ENCODE results near the gene SLC25A21. TPM values are rescaled to one million over a fixed set of nuclear protein-coding genes. Genes with fewer than 3 reads are reported as not detected.
"Not testable (repeated sequence)": the region's sequence is repeated elsewhere in the genome, so short reads cannot be mapped to it uniquely, and the experiment has no call there.

Gene SLC25A21
- total RNA-seq, 4 donors from 2014 or later = 0.39 to 3.3 (median 1.2) TPM

DNA sequence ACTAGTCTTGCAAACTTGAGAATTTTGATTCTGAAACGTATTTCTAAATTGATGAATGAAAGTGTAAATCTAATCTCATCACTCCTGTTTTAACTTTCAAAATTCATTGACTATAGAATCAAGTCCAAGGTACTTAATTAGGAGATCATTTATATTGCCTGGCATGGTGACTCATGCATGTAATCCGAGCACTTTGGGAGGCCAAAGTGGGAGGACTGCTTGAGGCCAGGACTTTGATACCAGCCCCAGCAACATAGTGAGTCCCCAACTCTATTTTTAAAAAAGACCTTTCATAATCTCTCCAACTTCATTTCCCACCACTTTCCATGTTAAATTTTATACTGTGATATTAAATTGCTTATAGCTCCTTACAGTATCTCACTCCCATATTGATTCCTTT is 22.3 kb upstream of the SLC25A21 start:
- intact Hi-C loops (cut with DNase I) = no loop called here
- Histone ChIP-seq H3K9me3 (no peaks in the 10 kb centered on the region), H3K4me1 (peaks cover 3 to 17% (median 12%) of the 10 kb centered on the region in 4 donors), H3K4me3 (no peak overlapping the region), H3K27ac (replicated peaks in 1 of 4) (no peak overlapping the region), H3K27me3 (no peaks in the 10 kb centered on the region), H3K36me3 (no peaks in the 10 kb centered on the region)
- no peak for DNase-seq (ENCODE audit: extremely low spot score)
- TF ChIP-seq POLR2A (IDR thresholded peaks at IDR 0.05; ENCODE audit: low read depth) = no peak
- TF ChIP-seq, protein P1, sequence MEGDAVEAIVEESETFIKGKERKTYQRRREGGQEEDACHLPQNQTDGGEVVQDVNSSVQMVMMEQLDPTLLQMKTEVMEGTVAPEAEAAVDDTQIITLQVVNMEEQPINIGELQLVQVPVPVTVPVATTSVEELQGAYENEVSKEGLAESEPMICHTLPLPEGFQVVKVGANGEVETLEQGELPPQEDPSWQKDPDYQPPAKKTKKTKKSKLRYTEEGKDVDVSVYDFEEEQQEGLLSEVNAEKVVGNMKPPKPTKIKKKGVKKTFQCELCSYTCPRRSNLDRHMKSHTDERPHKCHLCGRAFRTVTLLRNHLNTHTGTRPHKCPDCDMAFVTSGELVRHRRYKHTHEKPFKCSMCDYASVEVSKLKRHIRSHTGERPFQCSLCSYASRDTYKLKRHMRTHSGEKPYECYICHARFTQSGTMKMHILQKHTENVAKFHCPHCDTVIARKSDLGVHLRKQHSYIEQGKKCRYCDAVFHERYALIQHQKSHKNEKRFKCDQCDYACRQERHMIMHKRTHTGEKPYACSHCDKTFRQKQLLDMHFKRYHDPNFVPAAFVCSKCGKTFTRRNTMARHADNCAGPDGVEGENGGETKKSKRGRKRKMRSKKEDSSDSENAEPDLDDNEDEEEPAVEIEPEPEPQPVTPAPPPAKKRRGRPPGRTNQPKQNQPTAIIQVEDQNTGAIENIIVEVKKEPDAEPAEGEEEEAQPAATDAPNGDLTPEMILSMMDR (IDR thresholded peaks at IDR 0.05) = no peak
- 89% methylated on average over 2 of the region's 2 CpGs for WGBS

DNA sequence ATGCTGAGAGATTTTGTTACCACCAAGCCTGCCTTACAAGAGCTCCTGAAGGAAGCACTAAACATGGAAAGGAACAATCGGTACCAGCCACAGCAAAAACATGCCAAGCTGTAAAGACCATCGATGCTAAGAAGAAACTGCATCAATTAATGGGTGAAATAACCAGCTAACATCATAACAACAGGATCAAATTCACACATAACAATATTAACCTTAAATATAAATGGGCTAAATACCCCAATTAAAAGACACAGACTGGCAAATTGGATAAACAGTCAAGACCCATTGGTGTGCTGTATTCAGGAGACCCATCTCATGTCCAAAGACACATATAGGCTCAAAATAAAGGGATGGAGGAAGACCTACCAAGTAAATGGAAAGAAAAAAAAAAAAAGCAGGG is 17.3 kb upstream of the SLC25A21 start:
- H3K27me3 ChIP-seq; H3K4me3 ChIP-seq; DNase-seq (ENCODE audit: extremely low spot score); H3K36me3 ChIP-seq; H3K9me3 ChIP-seq; intact Hi-C loops (cut with DNase I); H3K4me1 ChIP-seq; H3K27ac ChIP-seq (replicated peaks in 1 of 4): not testable (repeated sequence)
- WGBS = 92% methylated on average over 2 of the region's 2 CpGs

DNA sequence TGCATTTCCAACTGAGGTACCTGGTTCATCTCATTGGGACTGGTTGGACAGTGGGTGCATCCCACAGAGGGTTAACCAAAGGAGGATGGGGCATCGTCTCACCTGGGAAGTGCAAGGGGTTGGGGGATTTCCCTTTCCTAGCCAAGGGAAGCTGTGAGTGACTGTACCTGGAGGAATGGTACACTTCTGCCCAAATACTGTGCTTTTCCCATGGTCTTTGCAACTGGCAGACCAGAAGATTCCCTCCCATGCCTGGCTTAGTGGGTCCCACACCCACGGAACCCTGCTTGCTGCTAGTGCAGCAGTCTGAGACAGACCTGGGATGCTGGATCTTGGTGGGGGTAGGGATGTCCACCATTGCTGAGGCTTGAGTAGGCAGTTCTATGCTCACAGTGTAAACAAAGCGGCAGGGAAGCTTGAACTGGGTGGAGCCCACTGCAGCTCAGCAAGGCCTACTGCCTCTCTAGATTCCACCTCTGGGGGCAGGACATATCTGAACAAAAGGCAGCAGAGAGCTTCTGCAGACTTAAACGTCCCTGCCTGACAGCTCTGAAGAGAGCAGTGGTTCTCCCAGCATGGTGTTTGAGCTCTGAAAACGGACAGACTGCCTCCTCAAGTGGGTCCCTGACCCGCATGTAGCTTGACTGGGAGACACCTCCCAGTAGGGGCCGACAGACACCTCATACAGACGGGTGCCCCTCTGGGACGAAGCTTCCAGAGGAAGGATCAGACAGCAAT is 15.6 kb upstream of the SLC25A21 start:
- intact Hi-C loops (cut with DNase I); DNase-seq (ENCODE audit: extremely low spot score); H3K27me3 ChIP-seq; H3K36me3 ChIP-seq; H3K9me3 ChIP-seq; H3K27ac ChIP-seq (replicated peaks in 1 of 4); H3K4me3 ChIP-seq; H3K4me1 ChIP-seq: not testable (repeated sequence)
- WGBS = 84% methylated on average over 3 of the region's 9 CpGs

- Histone ChIP-seq H3K4me3 (no peak overlapping the region), H3K27ac (replicated peaks in 1 of 4) (no peak overlapping the region), H3K27me3 (peaks cover 0 to 3% (median 0%) of the 10 kb centered on the region in 4 donors), H3K4me1 (no peaks in the 10 kb centered on the region), H3K9me3 (no peaks in the 10 kb centered on the region), H3K36me3 (no peaks in the 10 kb centered on the region)
- 86% methylated on average over 3 of the region's 3 CpGs for WGBS
- DNase-seq (ENCODE audit: extremely low spot score) = no peak
- intact Hi-C loops (cut with DNase I) = no loop called here
- TF ChIP-seq EP300 (IDR thresholded peaks at IDR 0.05) = no peak
Measured at GRCh38 chr14:37187294-37187693, 14.9 kb upstream of the SLC25A21 start.

DNA sequence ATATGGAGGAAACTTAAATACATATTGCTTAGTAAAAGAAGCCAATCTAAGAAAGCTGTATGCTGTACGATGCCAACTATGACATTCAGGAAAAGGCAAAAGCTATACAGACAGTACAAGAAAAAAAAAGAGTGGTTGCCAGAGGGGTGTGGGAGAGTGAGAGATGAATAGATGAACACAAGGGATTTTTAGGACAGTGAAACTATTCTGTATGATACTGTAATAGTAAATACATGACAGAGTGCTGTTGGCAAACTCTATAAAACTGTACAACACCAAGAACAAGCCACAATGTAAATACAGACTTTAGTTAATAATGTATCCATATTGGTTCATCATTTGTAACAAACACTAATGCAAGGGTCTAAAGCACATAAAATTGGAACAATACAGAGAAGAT is 14.5 kb upstream of the SLC25A21 start:
- intact Hi-C loops (cut with DNase I) = no loop called here
- Histone ChIP-seq H3K4me1 (no peaks in the 10 kb centered on the region), H3K27me3 (peaks cover 0 to 3% (median 0%) of the 10 kb centered on the region in 4 donors), H3K36me3 (no peaks in the 10 kb centered on the region), H3K27ac (replicated peaks in 1 of 4) (no peak overlapping the region), H3K9me3 (no peaks in the 10 kb centered on the region), H3K4me3 (no peak overlapping the region)
- 85% methylated on average over 1 of the region's 1 CpG for WGBS
- no peak for DNase-seq (ENCODE audit: extremely low spot score)
- TF ChIP-seq, protein P1 (IDR thresholded peaks at IDR 0.05) = no peak
- TF ChIP-seq EP300 (IDR thresholded peaks at IDR 0.05) (no peak), POLR2A (IDR thresholded peaks at IDR 0.05; ENCODE audit: low read depth) (no peak), POLR2AphosphoS5 (IDR thresholded peaks at IDR 0.05) (no peak)

DNA sequence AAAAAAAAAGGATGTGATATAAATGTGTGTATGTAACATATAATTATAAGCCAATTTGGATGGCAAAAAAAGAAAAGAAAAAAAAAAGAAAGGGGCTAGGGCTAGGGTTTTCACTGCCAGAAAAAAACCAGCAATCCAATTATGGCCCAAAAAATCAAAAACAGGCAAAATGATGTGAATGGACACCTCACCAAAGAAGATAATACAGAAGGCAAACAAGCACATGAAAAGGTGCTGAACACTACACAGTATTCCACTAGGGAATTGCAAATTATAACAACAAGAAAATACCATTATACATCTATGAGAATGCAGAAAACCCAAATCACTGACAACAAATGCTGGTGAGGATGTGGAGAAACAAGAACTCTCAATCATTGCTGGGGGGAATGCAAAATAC is 13.3 kb upstream of the SLC25A21 start:
- Histone ChIP-seq H3K27me3 (peaks cover 0 to 3% (median 0%) of the 10 kb centered on the region in 4 donors), H3K4me1 (no peaks in the 10 kb centered on the region), H3K27ac (replicated peaks in 1 of 4) (no peak overlapping the region), H3K9me3 (no peaks in the 10 kb centered on the region), H3K36me3 (no peaks in the 10 kb centered on the region), H3K4me3 (no peak overlapping the region)
- intact Hi-C loops (cut with DNase I) = no loop called here
- DNase-seq (ENCODE audit: extremely low spot score) = no peak
- no peak for TF ChIP-seq EP300 (IDR thresholded peaks at IDR 0.05)

GRCh38 chr14:37184520-37184919 is 12.1 kb upstream of the SLC25A21 start:
- H3K27me3 ChIP-seq; H3K27ac ChIP-seq (replicated peaks in 1 of 4); DNase-seq (ENCODE audit: extremely low spot score); H3K4me3 ChIP-seq; H3K36me3 ChIP-seq; H3K4me1 ChIP-seq; intact Hi-C loops (cut with DNase I); H3K9me3 ChIP-seq: not testable (repeated sequence)
- WGBS = 86% methylated on average over 8 of the region's 8 CpGs
